Embryonic facial prominence (tissue), 1 donor: ENCODE measurements around the gene SYNCRIP.
"Not testable (repeated sequence)": the region's sequence is repeated elsewhere in the genome, so short reads cannot be mapped to it uniquely, and the experiment has no call there.

Source experiments
- DNase-seq: peaks from one replicate; pipeline ENCODE4 v3.0.0-alpha.2; 2016; ENCODE audit errors: extremely low spot score

The SYNCRIP gene

DNA sequence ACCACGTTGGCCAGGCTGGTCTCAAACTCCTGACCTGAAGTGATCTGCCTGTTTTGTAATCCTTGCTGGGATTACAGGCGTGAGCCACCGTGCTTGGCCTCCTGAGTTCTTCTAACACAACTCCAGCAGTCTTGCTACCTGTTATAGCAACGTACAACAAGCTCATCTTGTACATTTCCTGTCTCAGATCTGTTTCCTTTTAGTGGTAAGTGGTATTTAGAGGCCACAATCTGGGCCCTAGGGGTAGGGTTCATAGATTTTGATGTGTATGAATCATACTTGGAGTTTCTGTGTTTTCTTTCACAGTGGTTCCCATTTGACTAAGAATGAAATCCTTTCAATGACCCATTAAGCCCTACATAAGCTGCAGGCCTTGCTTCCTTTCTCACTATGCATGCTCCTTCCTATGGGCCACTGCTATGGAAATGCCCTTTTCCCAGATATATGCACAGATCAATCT is 27.1 kb upstream of the SYNCRIP start:
- no peak for DNase-seq

DNA sequence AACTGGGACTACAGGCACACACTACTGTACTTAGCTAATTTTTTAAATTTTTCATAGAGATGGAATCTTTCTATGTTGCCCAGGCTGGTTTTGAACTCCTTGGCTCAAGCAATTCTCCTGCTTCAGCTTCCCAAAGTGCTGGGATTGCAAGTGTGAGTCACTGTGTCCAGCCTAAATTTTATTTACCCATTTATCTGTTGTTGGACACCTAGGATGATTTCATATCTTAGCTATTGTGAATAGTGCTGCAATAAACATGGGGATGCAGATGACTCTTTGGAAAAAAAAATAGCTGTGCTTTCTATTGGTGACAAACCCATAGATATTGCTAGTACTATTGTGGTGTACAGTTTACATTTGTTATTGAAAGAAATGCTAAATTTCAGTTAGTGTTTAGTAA is 19.6 kb upstream of the SYNCRIP start:
- DNase-seq, result no peak

DNA sequence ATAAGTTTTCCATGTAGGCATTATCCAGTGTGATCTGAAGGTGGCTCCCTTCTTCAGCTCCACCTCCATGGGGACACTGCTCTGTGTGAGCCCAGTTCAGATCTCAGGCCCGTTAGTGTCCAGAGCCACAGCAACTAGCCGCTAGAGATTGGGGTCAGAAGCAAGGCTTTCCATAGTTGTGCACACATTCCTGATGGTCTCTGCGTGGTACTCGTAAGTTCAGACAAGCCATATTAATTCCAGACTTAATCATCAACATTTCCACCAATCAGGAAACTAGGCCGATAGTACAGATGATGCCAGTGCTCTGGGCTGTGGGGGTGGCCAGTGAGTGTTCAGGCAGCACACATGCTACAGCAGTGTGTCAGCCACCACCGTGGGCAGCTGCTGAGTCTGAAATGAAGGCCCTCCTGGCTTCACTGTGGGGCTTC is 17.5 kb upstream of the SYNCRIP start:
- DNase-seq, result no peak

DNA sequence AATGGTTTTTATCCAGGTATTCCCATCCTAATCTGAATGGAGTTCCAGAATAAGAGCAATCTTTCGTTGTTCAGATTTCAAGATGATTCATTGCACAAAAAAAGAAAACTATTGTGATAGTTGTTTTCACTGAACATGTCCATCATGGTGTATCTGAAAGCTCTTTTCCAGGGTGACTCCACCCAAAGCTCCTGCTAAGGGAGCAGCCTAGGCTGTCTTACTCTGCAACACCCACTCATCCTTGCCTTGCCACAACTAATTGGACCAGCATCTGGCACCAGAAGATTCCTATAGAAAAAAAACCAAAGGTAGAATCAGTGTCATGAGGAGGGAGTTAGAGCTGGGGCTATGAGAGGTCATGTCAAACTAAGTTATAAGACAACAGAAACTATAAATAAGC is 7.9 kb upstream of the SYNCRIP start:
- DNase-seq, result no peak

DNA sequence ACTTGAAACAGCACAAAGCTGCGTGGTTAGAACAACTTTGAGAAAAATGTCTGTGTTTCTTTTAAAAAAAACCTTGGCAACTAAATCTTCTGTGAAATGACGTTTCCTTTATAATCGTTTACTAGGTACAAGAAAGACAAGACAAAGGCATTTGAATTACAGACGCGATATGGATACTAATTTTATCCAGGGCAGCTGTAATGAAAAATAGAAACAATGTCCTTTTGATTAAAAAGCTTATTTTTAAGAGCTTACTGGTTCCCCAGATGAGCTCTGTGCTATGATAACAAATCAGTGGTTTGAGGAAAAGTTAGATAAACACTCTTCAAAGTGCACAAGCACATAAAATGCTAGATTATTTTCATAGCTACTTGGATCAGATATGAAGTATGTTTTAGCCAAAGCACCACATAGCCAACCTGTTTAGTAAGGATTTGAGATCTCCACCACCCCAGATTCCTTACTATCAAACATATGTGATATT is 1.6 kb upstream of the SYNCRIP start:
- DNase-seq, result no peak

DNA sequence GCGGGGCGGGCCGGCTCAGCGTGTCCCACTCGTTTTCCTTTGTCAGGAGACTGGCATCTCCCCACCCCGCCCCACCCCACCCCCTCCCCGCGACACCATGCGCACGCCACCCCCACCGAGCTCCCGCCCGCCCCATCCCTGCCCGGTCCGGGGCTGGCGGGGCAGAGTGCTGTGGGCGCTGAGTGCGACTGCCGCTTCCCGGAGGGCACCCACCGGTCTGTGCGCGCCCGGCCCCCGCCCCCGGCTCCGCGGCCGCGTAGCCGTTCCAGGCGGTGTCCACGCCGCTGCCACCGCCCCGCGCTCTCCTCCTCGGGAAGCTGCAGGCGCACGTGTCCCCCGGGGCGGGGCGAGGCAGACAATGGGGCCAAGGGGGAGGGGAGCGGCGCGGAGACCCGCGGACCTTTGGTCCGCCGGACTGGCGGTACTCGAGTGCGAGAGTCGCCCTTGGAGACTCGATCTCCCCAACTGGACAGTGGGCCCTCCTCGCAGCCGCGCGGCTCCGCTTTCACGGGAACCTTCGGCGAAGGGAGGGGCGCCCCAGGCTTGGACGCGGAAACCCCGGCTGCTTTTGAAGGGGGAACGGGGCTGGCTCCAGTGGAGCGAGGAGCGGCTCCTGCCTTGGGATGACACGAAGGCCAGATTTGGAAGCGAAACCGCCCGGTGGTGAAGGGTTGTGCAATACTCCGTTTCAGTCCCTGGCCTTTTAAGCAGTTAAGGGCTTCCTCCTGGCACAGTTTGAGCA is 1.0 kb upstream of the SYNCRIP start:
- DNase-seq, result peak; percentile 68

DNA sequence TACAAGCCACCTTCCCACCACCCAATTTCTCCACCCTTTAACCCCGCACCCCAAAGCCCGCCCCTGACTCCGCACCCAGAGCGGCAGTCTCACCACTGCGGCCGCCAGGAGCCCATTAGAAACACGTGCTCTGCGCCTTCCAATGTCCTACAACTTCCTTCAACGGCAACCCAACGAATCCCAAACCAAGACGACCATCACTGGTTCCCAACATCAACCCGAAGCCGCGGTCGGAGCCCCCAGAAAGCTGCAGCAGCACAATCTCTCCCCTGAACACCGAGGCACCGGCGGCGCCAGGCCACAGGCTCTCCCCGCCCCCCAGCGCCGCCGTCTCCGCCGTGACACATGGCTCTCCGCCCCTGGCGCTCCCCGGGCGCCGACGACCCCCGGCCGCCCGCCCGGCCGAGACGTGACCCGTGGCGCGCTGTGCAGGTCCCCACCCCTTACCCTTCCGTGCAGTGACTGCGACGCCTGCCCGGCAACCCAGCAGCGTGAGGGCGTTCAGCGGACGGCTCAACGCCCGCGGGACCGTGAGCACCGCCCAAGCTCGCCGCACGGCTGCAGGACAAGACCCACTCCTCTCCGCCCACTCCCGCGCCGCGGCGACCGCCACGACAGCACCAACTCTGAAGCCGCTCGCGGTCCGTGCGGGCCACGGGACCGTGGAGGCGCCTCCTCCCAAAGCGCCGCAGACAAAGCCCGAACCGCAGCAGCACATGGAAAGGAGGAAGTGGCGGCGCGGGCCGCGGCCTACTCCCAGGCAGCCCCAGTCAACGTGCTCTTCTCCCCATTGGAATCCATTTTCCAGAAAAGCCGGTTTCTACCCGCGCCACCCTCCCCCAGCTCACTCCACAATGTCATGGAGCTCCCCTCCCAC is 551 bp downstream of the SYNCRIP start:
- DNase-seq, result peak; percentile 25

DNA sequence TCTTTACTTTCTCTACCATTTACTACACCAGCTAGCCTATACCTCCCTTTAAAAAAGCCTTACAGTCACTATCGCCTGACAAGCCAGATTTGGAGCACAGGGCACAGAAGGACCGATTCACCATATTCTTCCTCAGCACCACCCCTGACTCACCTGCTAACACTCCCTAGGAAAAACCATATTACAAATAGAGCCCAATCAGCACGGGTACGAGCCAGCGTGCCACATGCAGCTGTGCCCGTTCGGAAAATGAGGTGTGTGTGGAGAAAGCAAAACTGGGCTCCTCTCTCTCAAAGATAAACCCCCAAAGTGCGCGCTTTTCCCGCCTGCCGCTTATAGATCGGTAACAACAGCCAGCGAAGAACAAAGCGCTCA is 1.2 kb downstream of the SYNCRIP start:
- no peak for DNase-seq

DNA sequence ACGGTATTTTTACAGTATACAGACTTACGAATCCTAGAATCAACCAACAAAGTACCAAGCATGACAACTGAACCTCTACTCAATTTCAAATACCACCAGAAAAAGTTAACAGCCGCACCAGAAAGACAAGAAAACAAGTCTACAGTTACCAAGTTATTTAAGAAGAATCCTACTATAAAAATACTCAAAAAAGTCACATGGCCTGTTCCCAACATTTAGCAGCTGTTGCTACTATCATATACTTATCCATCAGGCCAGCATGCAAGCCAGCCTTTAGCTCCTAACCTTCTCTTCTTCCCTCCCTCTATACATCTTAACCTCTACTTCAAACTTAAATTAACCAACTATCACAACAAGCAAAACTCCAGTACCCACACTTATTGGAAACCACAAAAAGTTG is 1.9 kb downstream of the SYNCRIP start:
- no peak for DNase-seq

DNA sequence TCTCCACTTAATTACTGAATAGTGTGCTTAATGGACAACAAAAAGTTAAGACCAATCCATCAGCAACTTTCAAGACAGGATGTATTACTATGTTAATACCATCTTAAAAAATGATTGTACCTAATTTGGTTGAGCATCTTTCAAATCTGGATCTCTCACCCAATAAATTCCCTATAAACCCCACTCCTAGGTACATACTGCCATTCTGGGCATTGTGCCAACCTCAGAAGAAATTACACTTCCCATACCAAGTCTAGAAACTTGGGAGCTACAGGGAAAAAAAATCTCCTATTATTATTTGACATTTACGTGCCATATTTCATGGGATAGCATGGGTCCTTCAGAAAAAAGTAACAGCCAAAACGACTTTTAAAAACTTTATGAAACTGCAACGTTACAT is 5.1 kb downstream of the SYNCRIP start:
- DNase-seq, result no peak

DNA sequence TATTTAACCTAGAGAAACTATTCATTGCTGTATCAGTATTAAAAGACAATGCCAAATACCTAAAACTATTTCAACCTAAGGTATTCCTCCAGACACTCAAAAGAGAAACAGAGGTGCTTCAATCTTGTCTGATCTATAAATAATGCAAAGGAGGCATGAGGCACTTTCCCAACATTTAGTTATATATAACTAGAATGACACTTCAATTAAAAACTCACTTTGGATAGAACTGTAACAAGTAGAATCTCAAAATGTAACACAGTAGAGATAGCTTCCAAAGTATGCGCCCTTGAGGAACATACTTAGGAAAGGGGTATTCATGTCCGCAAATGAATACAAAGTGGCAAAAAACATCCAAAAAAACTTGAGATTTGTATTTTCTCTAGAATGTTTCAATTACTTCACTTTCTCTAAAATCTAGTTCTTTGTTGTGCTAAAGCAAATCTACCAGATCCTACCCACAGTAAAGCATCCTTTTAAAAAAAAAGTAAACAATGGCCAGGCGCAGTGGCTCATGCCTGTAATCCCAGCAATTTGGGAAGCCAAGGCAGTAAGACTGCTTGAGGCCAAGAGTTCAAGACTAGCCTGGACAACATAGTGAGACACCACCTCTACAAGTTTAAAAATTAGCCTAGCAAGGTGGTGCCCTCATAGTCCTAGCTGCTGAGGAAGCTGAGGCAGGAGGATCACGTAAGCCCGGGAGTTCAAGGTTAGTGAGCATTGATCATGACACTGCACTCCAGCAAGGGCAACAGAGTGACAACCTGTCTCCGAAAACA is 10.3 kb downstream of the SYNCRIP start:
- no peak for DNase-seq

DNA sequence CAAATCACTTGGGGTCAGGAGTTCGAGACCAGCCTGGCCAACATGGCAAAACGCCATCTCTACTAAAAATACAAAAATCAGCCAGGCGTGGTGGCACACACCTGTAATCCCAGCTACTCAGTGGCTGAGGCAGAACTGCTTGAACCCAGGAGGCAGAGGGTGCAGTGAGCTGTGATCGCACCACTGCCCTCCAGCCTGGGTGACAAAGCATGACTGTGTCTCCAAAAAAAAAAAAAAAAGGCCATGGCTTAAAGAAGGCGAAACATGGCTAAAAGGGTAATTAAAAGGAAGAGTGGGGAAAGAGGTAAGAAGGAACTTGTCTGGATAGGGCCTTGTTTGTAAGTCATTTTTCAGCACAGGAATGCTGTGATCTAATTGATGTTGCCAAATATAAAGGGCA is 11.6 kb downstream of the SYNCRIP start:
- DNase-seq, result not testable (repeated sequence)

DNA sequence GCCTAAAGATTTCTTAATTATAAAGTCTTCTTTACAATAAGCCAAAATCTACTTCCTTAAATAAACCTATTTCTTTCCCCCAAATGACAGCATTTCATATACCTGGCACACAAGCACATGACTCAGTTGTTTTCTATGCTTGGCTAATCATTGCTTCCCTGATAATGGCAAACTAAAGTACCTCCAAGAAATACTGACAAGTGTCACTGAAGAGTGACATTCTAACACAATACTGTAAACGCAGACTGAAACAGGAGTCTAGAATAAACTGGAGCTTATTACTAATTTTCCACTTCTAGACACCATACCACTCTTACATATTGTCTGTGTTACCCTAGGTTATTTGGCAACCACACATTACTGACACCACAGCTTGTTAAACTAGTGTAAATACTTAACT is 14.3 kb downstream of the SYNCRIP start:
- no peak for DNase-seq

DNA sequence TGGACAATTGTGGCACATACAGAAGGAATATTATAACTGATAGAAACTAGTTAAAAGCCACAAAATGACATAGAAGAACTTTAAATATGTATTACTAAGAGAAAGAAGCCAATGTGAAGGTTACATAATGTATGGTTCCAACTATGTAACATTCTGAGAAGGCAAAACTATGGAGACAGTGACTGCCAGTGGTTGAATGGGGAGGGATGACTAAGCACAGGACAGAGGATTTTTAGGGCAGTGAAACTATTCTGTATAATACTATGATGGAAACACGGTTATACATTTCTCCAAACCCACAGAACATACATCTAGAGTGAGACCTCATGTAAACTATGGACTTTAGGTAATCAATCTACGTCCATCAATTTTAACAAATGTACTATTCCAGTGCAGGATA is 22.4 kb downstream of the SYNCRIP start:
- no peak for DNase-seq

DNA sequence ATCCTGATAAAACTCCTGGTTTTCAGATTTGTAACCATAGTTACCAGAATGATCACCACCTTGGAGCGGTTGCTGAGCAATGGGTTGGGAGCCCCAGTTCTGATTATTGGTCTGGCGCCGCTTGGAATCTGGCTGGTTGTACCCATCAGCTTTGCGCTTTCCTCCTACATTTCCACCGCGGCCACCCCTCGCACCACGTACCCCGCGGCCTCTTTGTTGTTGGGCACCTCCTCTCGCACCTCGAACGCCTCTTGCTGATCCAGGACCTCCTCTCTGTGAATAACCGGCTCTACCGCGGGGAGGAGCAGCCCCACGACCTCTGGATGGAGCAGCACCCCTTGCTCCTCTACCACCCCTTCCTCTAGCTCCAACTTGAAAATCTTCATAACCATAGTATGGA is 27.9 kb downstream of the SYNCRIP start:
- no peak for DNase-seq

DNA sequence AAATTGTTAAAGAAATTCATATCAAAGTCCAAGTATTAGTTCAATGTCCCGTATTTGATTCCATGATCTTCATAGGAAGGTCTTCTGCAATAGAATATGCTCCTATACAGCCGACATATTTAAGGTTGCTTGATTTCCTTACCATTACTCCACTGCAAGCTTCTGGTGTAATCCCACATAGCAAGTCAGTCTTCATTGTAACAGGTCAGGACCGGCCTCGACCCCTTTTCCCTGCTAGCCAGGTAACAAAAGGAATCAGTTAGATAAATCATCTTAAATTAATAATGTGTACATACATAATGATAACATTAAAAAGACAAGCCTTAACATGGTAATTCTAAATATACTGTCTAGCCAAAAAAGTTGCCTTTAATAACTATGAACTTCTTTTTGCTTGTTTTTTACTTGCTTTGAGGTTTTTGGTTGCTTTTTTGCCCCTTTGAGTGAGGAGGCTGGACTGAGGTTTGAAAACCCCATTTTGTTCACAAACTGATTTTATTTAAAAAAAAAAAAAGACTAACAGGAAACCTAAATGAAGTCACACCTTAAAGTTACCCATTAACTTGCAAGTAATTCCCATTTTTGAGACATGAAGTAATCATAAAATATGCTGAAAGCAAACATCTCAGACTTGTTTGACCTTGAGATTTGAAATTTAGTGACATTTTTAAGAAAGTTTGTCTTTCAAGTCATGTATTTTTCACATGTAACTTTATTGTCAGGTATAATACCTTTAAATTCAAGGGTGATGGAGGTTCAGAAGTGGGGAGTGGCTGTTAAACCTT is 29.8 kb downstream of the SYNCRIP start:
- DNase-seq, result no peak

DNA sequence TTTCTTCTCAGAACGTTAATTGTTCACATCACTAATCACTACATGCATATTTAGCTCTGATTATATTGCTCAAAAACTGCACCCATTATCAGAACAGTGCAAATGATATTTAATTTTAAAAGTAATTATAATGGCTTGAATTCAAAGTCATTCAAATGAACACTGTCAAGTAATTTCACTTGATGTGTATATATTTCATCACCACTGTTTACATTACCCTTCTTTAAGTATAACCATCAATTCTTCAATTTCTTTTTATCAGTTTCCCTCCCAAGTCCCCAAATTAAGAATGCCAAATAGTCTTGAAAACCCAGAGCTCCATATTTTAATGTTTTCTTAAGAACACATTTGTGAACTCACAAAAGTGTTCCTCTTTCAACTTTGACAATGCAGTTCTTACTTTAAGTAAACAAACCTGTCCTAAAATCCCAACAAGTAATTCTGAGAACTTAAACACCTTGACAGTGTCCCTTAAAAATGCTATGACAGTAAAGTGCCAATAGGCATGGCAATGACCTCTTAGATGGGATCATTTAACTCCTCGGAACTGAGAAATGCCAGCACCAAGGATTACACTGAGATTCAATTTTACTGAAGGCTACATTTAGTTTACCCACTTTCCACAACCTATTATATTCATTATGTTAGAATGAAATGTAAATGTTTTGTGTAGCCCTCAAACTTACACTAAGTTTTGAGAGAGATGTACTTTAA is 32.3 kb downstream of the SYNCRIP start:
- no peak for DNase-seq

DNA sequence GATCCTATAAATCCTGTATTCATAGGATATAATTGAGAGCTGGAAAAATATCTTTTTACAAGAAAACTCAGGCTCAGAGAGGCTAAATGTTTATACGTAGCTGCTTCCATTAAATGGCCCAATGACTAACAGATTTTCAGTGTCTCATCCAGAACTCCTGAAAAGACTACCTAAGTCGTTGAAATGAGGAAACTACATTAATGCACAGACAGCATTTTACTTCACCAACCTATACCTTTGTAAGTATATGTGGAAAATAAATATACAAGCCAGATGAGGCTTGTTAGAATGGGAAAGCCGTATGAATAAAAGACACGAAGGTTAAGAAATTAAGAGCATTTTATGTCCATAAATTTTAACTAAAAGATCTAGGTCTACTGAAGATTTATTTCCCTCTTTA is 40.6 kb downstream of the SYNCRIP start:
- DNase-seq, result no peak

DNA sequence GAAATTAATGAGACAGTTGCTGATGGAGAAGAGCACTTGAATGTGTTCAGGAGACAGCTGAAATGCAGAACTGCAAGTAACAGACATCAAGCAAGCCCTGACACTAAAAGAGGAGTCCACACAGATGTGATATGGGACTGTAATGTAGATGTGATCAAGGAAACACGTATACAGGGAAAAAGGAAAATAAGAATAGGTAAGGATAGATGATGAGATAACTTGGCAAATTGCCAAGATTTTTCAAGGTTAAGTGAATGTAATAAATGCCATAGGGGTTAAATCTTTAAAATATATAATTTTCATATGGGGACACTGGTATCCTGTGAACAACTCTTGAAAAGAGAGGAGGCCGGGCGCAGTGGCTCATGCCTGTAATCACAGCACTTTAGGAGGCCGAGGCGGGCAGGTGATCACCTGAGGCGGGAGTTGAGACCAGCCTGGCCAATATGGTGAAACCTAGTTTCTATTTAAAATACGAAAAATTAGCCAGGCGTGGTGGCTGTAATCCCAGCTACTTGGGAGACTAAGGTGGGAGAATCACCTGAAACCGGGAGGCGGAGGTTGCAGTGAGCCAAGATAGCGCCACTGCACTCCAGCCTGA is 41.9 kb downstream of the SYNCRIP start:
- no peak for DNase-seq

DNA sequence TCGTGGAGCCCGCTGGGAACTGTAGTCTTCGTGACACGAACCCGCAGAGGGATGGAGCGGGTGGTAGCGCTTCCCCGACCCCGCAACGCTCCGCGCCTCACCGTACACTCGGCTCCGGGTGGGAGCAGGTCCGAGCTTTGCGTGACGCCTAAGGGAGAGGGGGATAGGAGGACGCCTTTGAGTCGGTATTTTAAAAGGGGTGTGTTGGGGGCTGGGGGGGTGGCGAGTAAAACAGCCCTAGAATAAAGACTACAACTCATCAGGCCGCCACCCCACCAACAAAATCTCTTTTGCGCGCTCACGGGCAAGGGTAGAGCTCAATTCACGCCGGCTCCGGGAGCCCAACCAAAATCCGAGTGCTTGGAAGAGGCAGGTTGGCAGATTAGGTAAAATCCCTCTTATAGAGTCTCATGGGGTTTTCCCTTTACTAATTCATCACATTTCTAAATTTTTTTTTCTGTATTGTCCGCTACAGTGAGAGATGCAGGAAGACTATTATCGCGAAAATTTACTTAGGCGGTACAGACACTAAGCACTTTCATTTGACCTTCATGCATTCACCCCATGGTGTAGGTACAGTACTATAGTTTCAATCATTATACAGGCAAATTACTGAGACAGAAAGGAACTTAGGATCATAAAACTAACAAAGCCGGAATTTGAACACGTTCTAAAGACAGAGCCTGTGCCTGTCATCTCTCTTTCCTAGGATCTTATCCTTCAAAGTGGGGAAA is 48.3 kb downstream of the SYNCRIP start:
- no peak for DNase-seq
